ENCODE results near the gene HHIP.

The HHIP gene

GRCh38 chr4:144688035-144688569 lies 42.1 kb downstream of the HHIP start:
- Histone ChIP-seq H3F3A (ENCODE audit: control insufficient read depth, insufficient read depth) (no peaks in the 10 kb centered on the region), H3K36me3 (ENCODE audit: control insufficient read depth, low read length) (no peaks in the 10 kb centered on the region), H3K9me3 (ENCODE audit: control insufficient read depth, insufficient read depth, low read length) (no peaks in the 10 kb centered on the region), H3K9me2 (replicated peaks; ENCODE audit: control insufficient read depth, low read length) (no peaks in the 10 kb centered on the region), H3K27ac (ENCODE audit: low read depth, low read length) (no peak overlapping the region), H3K4me2 (ENCODE audit: low read length) (no peak overlapping the region), H3K79me2 (ENCODE audit: control insufficient read depth, low read length) (no peaks in the 10 kb centered on the region), H3K27me3 (ENCODE audit: control insufficient read depth, low read length) (no peaks in the 10 kb centered on the region), H4K20me1 (ENCODE audit: control insufficient read depth, insufficient read depth, low read depth, low read length) (no peaks in the 10 kb centered on the region), H3K4me3 (ENCODE audit: low read length) (no peak overlapping the region), H3K4me1 (ENCODE audit: control insufficient read depth, low read length) (no peaks in the 10 kb centered on the region)
- no peak for TF ChIP-seq EZH2phosphoT487 (IDR thresholded peaks at IDR 0.05; ENCODE audit: borderline replicate concordance, low read length)
- TF ChIP-seq, protein P1, sequence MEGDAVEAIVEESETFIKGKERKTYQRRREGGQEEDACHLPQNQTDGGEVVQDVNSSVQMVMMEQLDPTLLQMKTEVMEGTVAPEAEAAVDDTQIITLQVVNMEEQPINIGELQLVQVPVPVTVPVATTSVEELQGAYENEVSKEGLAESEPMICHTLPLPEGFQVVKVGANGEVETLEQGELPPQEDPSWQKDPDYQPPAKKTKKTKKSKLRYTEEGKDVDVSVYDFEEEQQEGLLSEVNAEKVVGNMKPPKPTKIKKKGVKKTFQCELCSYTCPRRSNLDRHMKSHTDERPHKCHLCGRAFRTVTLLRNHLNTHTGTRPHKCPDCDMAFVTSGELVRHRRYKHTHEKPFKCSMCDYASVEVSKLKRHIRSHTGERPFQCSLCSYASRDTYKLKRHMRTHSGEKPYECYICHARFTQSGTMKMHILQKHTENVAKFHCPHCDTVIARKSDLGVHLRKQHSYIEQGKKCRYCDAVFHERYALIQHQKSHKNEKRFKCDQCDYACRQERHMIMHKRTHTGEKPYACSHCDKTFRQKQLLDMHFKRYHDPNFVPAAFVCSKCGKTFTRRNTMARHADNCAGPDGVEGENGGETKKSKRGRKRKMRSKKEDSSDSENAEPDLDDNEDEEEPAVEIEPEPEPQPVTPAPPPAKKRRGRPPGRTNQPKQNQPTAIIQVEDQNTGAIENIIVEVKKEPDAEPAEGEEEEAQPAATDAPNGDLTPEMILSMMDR (IDR thresholded peaks at IDR 0.05; ENCODE audit: low read depth, low read length, poor library complexity, severe bottlenecking): no peak

DNA sequence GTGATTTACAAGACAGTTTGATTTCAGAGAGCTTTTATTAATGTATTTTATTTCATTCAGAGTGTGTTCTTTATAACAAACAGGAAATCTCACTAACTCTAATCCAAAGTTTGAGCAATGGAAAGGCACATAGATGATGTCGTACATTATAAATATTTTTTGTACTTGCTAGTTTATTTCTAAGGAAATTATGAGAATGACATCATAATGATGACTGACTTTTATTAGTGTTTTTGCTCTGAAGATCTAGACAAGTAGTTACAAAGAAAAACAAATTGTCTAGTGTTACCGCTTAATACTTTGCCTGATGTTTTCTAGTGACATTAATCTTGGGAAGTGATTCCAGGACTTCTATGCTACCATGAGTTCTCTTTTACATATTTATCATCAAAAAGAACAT lies 43.2 kb downstream of the HHIP start:
- no peak for TF ChIP-seq EZH2phosphoT487 (IDR thresholded peaks at IDR 0.05; ENCODE audit: borderline replicate concordance, low read length)
- TF ChIP-seq, protein P1 (IDR thresholded peaks at IDR 0.05; ENCODE audit: low read depth, low read length, poor library complexity, severe bottlenecking): no peak
- Histone ChIP-seq H3K4me1 (ENCODE audit: control insufficient read depth, low read length) (no peaks in the 10 kb centered on the region), H3K36me3 (ENCODE audit: control insufficient read depth, low read length) (no peaks in the 10 kb centered on the region), H4K20me1 (ENCODE audit: control insufficient read depth, insufficient read depth, low read depth, low read length) (no peaks in the 10 kb centered on the region), H3K27me3 (ENCODE audit: control insufficient read depth, low read length) (no peaks in the 10 kb centered on the region), H3K9me3 (ENCODE audit: control insufficient read depth, insufficient read depth, low read length) (no peaks in the 10 kb centered on the region), H3K27ac (ENCODE audit: low read depth, low read length) (no peak overlapping the region), H3K4me2 (ENCODE audit: low read length) (no peak overlapping the region), H3K4me3 (ENCODE audit: low read length) (no peak overlapping the region), H3K79me2 (ENCODE audit: control insufficient read depth, low read length) (no peaks in the 10 kb centered on the region), H3F3A (ENCODE audit: control insufficient read depth, insufficient read depth) (no peaks in the 10 kb centered on the region), H3K9me2 (replicated peaks; ENCODE audit: control insufficient read depth, low read length) (no peaks in the 10 kb centered on the region)

DNA sequence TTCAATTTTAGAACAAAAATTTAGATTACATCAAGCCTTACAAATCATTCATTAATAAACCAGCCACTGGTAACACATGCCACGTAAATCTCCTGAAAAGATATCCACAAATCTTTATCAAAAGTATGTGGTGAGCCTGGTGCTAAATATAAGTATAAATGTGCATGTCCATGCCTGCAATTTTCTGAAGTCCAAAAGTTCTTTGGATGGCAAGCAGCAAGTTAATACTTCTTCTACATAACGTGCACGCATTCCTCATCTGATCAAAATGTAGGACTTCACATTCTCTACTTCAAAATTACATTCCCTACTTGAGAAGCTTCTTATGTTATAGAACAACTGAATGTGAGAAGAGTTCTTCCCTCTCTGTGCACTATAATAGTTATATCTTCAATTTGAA lies 49.8 kb downstream of the HHIP start:
- TF ChIP-seq EZH2phosphoT487 (IDR thresholded peaks at IDR 0.05; ENCODE audit: borderline replicate concordance, low read length): no peak
- TF ChIP-seq, protein P1 (IDR thresholded peaks at IDR 0.05; ENCODE audit: low read depth, low read length, poor library complexity, severe bottlenecking): no peak
- Histone ChIP-seq H3K27ac (ENCODE audit: low read depth, low read length) (no peak overlapping the region), H3K9me2 (replicated peaks; ENCODE audit: control insufficient read depth, low read length) (no peaks in the 10 kb centered on the region), H4K20me1 (ENCODE audit: control insufficient read depth, insufficient read depth, low read depth, low read length) (no peaks in the 10 kb centered on the region), H3K9me3 (ENCODE audit: control insufficient read depth, insufficient read depth, low read length) (no peaks in the 10 kb centered on the region), H3K4me3 (ENCODE audit: low read length) (no peak overlapping the region), H3K36me3 (ENCODE audit: control insufficient read depth, low read length) (no peaks in the 10 kb centered on the region), H3F3A (ENCODE audit: control insufficient read depth, insufficient read depth) (no peaks in the 10 kb centered on the region), H3K4me1 (ENCODE audit: control insufficient read depth, low read length) (no peaks in the 10 kb centered on the region), H3K4me2 (ENCODE audit: low read length) (no peak overlapping the region), H3K79me2 (ENCODE audit: control insufficient read depth, low read length) (no peaks in the 10 kb centered on the region), H3K27me3 (ENCODE audit: control insufficient read depth, low read length) (no peaks in the 10 kb centered on the region)

Data from DOHH2 (cell line).